ENCODE measurements around the gene BCAS1. TPM values are rescaled to one million over a fixed set of nuclear protein-coding genes. Genes with fewer than 3 reads are reported as not detected.

BCAS1 gene
- total RNA-seq, 4 donors from 2014 or later, result 0.29 to 0.83 TPM; not detected in 2

GRCh38 chr20:53990768-53991450, 79.5 kb downstream of the BCAS1 start:
- intact Hi-C loops (cut with DNase I; ENCODE audit: low total_unique reads), result no loop called here
- TF ChIP-seq CTCF (IDR thresholded peaks at IDR 0.05), result no peak
- no peak for TF ChIP-seq POLR2A (IDR thresholded peaks at IDR 0.05)
- Histone ChIP-seq H3K9me3 (no peaks in the 10 kb centered on the region), H3K27me3 (no peaks in the 10 kb centered on the region), H3K4me3 (no peak overlapping the region), H3K4me1 (no peaks in the 10 kb centered on the region), H3K27ac (no peak overlapping the region), H3K36me3 (no peaks in the 10 kb centered on the region)
- DNase-seq, result no peak

- H3K9me3 ChIP-seq, result no peaks in the 10 kb centered on the region
- intact Hi-C loops (cut with DNase I; ENCODE audit: low total_unique reads), result no loop called here
- no peaks in the 10 kb centered on the region for H3K4me1 ChIP-seq
- TF ChIP-seq CTCF (IDR thresholded peaks at IDR 0.05), result no peak
- TF ChIP-seq POLR2A (IDR thresholded peaks at IDR 0.05), result no peak
- no peaks in the 10 kb centered on the region for H3K27me3 ChIP-seq
- H3K4me3 ChIP-seq, result no peak overlapping the region
- DNase-seq, result no peak
- no peak overlapping the region for H3K27ac ChIP-seq
- no peaks in the 10 kb centered on the region for H3K36me3 ChIP-seq
Observed at GRCh38 chr20:53990003-53990402, 80.4 kb downstream of the BCAS1 start.

- Histone ChIP-seq H3K36me3 (no peaks in the 10 kb centered on the region), H3K9me3 (no peaks in the 10 kb centered on the region), H3K27ac (no peak overlapping the region), H3K27me3 (no peaks in the 10 kb centered on the region), H3K4me3 (no peak overlapping the region), H3K4me1 (no peaks in the 10 kb centered on the region)
- no peak for DNase-seq
- intact Hi-C loops (cut with DNase I; ENCODE audit: low total_unique reads), result no loop called here
- TF ChIP-seq CTCF (IDR thresholded peaks at IDR 0.05) (no peak), POLR2A (IDR thresholded peaks at IDR 0.05) (no peak)
Observed at GRCh38 chr20:53989401-53989800, 81.0 kb downstream of the BCAS1 start.

- no peak for TF ChIP-seq POLR2A (IDR thresholded peaks at IDR 0.05)
- no peak for TF ChIP-seq CTCF (IDR thresholded peaks at IDR 0.05)
- H3K27me3 ChIP-seq, result no peaks in the 10 kb centered on the region
- H3K36me3 ChIP-seq, result no peaks in the 10 kb centered on the region
- DNase-seq, result no peak
- H3K9me3 ChIP-seq, result no peaks in the 10 kb centered on the region
- no peaks in the 10 kb centered on the region for H3K4me1 ChIP-seq
- intact Hi-C loops (cut with DNase I; ENCODE audit: low total_unique reads), result no loop called here
- no peak overlapping the region for H3K27ac ChIP-seq
- no peak overlapping the region for H3K4me3 ChIP-seq
Observed at GRCh38 chr20:53986037-53986650, 84.2 kb downstream of the BCAS1 start.

GRCh38 chr20:53985150-53985518, 85.3 kb downstream of the BCAS1 start:
- no peak overlapping the region for H3K4me3 ChIP-seq
- intact Hi-C loops (cut with DNase I; ENCODE audit: low total_unique reads), result no loop called here
- H3K9me3 ChIP-seq, result no peaks in the 10 kb centered on the region
- no peaks in the 10 kb centered on the region for H3K4me1 ChIP-seq
- TF ChIP-seq POLR2A (IDR thresholded peaks at IDR 0.05) (no peak), CTCF (IDR thresholded peaks at IDR 0.05) (no peak)
- no peaks in the 10 kb centered on the region for H3K27me3 ChIP-seq
- no peaks in the 10 kb centered on the region for H3K36me3 ChIP-seq
- H3K27ac ChIP-seq, result peak overlapping the region in 1 of 2 donors; percentile 59
- DNase-seq, result no peak
